ENCODE measurements around the gene CFP. TPM values are rescaled to one million over a fixed set of nuclear protein-coding genes. Genes with fewer than 3 reads are reported as not detected.

CFP gene
- total RNA-seq, 1 experiment from 2014 or later, result 1.3 TPM

GRCh38 chrX:47612418-47612817 is 17.3 kb downstream of the CFP start:
- no peak for TF ChIP-seq ZBTB33 (IDR thresholded peaks at IDR 0.05; ENCODE audit: extremely low read depth, insufficient replicate concordance, low read length)
- no peak for TF ChIP-seq EZH2 (IDR thresholded peaks at IDR 0.05)
- no peak for TF ChIP-seq REST (IDR thresholded peaks at IDR 0.05; ENCODE audit: low read depth)
- no peak for TF ChIP-seq CEBPB (IDR thresholded peaks at IDR 0.05; ENCODE audit: low read depth)
- no peak for TF ChIP-seq EGR1 (IDR thresholded peaks at IDR 0.05; ENCODE audit: low read depth)
- no peak for TF ChIP-seq FOSL1 (IDR thresholded peaks at IDR 0.05; ENCODE audit: low read depth)
- no peak for TF ChIP-seq JUND (IDR thresholded peaks at IDR 0.05)

More at GRCh38 chrX:47612418-47612817, 17.3 kb downstream of the CFP start:
- intact Hi-C loops (cut with micrococcal nuclease), result no loop called here
- Histone ChIP-seq H3K9me3 (ENCODE audit: control insufficient read depth in 1 of 2, insufficient read depth in 1 of 2, low read depth in 1 of 2, low read length in 2 of 2) (no peaks in the 10 kb centered on the region), H3K27me3 (ENCODE audit: insufficient read depth, low read length) (no peaks in the 10 kb centered on the region), H3K79me2 (ENCODE audit: insufficient read depth, low read length) (no peaks in the 10 kb centered on the region), H3K4me1 (ENCODE audit: control insufficient read depth in 1 of 2, insufficient read depth in 2 of 2, low read length in 2 of 2) (no peaks in the 10 kb centered on the region; a peak in 1 of 4 replicates), H3K27ac (ENCODE audit: low read depth, low read length) (no peak overlapping the region), H4K20me1 (ENCODE audit: insufficient read depth) (no peaks in the 10 kb centered on the region), H3K9ac (ENCODE audit: low read length) (no peak overlapping the region), H3K36me3 (ENCODE audit: control insufficient read depth in 1 of 2, insufficient read depth in 2 of 2, low read length in 2 of 2) (no peaks in the 10 kb centered on the region), H3K4me3 (replicated peaks in 1 of 2; ENCODE audit: low read depth in 1 of 2, low read length in 2 of 2) (no peak overlapping the region), H3K9me2 (ENCODE audit: insufficient read depth) (no peaks in the 10 kb centered on the region), H3K4me2 (ENCODE audit: low read length) (no peak overlapping the region), H2AFZ (ENCODE audit: low read depth, low read length, poor library complexity, severe bottlenecking) (no peak overlapping the region)
- ChIA-PET CTCF (no interaction called here), POLR2A (no interaction called here), RAD21 (ENCODE audit: low non-redundant PET in 1 of 2, low total read pairs in 2 of 2, uncharacterized antibody in 2 of 2, unreplicated experiment in 2 of 2) (no interaction called here)
- no TSS peak for BruUV-seq (replicated peaks)
- DNase-seq (ENCODE audit: low read depth, low spot score), result no peak
- no peak for ATAC-seq
